ENCODE data around the gene RBMX. TPM values are rescaled to one million over a fixed set of nuclear protein-coding genes. Genes with fewer than 3 reads are reported as not detected.
"Not testable (repeated sequence)": the region's sequence is repeated elsewhere in the genome, so short reads cannot be mapped to it uniquely, and the experiment has no call there.

The RBMX gene
- total RNA-seq, 1 donor from 2014 or later: 133 TPM

GRCh38 chrX:136916827-136917226 is 36.3 kb upstream of the RBMX start:
- Mint-ChIP-seq H3K27me3 (ENCODE audit: low read depth, unreplicated experiment) (no peaks in the 10 kb centered on the region), H3K36me3 (ENCODE audit: low read depth, unreplicated experiment) (no peaks in the 10 kb centered on the region), H3K9me3 (ENCODE audit: unreplicated experiment) (no peaks in the 10 kb centered on the region), H3K27ac (ENCODE audit: unreplicated experiment) (no peak overlapping the region), H3K4me1 (ENCODE audit: low read depth, unreplicated experiment) (no peaks in the 10 kb centered on the region), H3K4me3 (ENCODE audit: unreplicated experiment) (no peak overlapping the region)
- H3K9me3 ChIP-seq (ENCODE audit: insufficient read depth, low read depth, low read length): no peaks in the 10 kb centered on the region
- H3K4me3 ChIP-seq (ENCODE audit: insufficient read depth, low read depth, low read length): no peak overlapping the region
- no peak overlapping the region for H2AFZ ChIP-seq (ENCODE audit: low read depth, low read length)
- H3K27me3 ChIP-seq (ENCODE audit: insufficient read depth, low read length): no peaks in the 10 kb centered on the region
- DNase-seq (ENCODE audit: low read depth) (no peak), FAIRE-seq (peak; percentile 50)
- H3K4me1 ChIP-seq (ENCODE audit: insufficient read depth, low read length): no peaks in the 10 kb centered on the region
- no peak overlapping the region for H3K27ac ChIP-seq (ENCODE audit: low read depth, low read length)
- H3K79me2 ChIP-seq (ENCODE audit: insufficient read depth, low read length): no peaks in the 10 kb centered on the region
- no peaks in the 10 kb centered on the region for H3K36me3 ChIP-seq (ENCODE audit: insufficient read depth, low read length)
- TF ChIP-seq, protein P1, sequence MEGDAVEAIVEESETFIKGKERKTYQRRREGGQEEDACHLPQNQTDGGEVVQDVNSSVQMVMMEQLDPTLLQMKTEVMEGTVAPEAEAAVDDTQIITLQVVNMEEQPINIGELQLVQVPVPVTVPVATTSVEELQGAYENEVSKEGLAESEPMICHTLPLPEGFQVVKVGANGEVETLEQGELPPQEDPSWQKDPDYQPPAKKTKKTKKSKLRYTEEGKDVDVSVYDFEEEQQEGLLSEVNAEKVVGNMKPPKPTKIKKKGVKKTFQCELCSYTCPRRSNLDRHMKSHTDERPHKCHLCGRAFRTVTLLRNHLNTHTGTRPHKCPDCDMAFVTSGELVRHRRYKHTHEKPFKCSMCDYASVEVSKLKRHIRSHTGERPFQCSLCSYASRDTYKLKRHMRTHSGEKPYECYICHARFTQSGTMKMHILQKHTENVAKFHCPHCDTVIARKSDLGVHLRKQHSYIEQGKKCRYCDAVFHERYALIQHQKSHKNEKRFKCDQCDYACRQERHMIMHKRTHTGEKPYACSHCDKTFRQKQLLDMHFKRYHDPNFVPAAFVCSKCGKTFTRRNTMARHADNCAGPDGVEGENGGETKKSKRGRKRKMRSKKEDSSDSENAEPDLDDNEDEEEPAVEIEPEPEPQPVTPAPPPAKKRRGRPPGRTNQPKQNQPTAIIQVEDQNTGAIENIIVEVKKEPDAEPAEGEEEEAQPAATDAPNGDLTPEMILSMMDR (IDR thresholded peaks at IDR 0.05; ENCODE audit: insufficient read depth, low read depth, low read length): no peak
- no peak for TF ChIP-seq EZH2 (IDR thresholded peaks at IDR 0.05; ENCODE audit: insufficient read depth, low read length)
- no peak overlapping the region for H3K9ac ChIP-seq (ENCODE audit: low read length)
- no peaks in the 10 kb centered on the region for H4K20me1 ChIP-seq (ENCODE audit: insufficient read depth, low read length)
- no peak overlapping the region for H3K4me2 ChIP-seq (ENCODE audit: low read length)

- not testable (repeated sequence) for H3K9me3 Mint-ChIP-seq (ENCODE audit: unreplicated experiment); H3K27ac Mint-ChIP-seq (ENCODE audit: unreplicated experiment); FAIRE-seq; H3K4me1 Mint-ChIP-seq (ENCODE audit: low read depth, unreplicated experiment); H3K79me2 ChIP-seq (ENCODE audit: insufficient read depth, low read length); H3K27me3 ChIP-seq (ENCODE audit: insufficient read depth, low read length); H3K4me3 ChIP-seq (ENCODE audit: insufficient read depth, low read depth, low read length); H2AFZ ChIP-seq (ENCODE audit: low read depth, low read length); H3K27ac ChIP-seq (ENCODE audit: low read depth, low read length); H3K36me3 Mint-ChIP-seq (ENCODE audit: low read depth, unreplicated experiment); H3K9ac ChIP-seq (ENCODE audit: low read length); DNase-seq (ENCODE audit: low read depth); H3K36me3 ChIP-seq (ENCODE audit: insufficient read depth, low read length); H3K9me3 ChIP-seq (ENCODE audit: insufficient read depth, low read depth, low read length); H3K27me3 Mint-ChIP-seq (ENCODE audit: low read depth, unreplicated experiment); H3K4me1 ChIP-seq (ENCODE audit: insufficient read depth, low read length); H4K20me1 ChIP-seq (ENCODE audit: insufficient read depth, low read length); H3K4me3 Mint-ChIP-seq (ENCODE audit: unreplicated experiment); H3K4me2 ChIP-seq (ENCODE audit: low read length)
These were observed 31.1 kb upstream of the RBMX start for GRCh38 chrX:136911661-136912060.

DNA sequence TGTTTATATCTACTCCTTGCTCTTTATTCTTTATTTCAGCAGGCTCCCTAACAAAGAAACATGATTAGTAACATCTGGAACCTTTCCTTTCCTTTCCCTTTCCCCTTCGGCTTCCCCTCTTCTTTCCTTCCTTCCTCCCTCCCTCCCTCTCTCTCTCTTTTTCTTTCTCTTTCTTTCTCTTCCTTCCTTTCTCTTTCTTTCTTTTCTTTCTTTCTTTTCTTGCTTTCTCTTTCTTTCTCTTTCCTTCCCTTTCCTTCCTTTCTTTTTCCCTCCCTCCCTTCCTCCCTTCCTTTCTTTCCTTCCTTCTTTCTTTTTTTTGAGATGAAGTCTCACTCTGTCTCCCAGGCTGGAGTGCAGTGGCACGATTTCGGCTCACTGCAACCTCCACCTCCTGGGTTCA is 30.7 kb upstream of the RBMX start:
- Mint-ChIP-seq H3K4me3 (ENCODE audit: unreplicated experiment) (peak overlapping the region; percentile 45), H3K9me3 (ENCODE audit: unreplicated experiment) (no peaks in the 10 kb centered on the region), H3K4me1 (ENCODE audit: low read depth, unreplicated experiment) (peaks cover 4% of the 10 kb centered on the region), H3K36me3 (ENCODE audit: low read depth, unreplicated experiment) (no peaks in the 10 kb centered on the region), H3K27me3 (ENCODE audit: low read depth, unreplicated experiment) (no peaks in the 10 kb centered on the region), H3K27ac (ENCODE audit: unreplicated experiment) (no peak overlapping the region)
- Histone ChIP-seq H3K27me3 (ENCODE audit: insufficient read depth, low read length) (no peaks in the 10 kb centered on the region), H3K79me2 (ENCODE audit: insufficient read depth, low read length) (no peaks in the 10 kb centered on the region), H4K20me1 (ENCODE audit: insufficient read depth, low read length) (no peaks in the 10 kb centered on the region), H2AFZ (ENCODE audit: low read depth, low read length) (no peak overlapping the region), H3K27ac (ENCODE audit: low read depth, low read length) (no peak overlapping the region), H3K4me1 (ENCODE audit: insufficient read depth, low read length) (no peaks in the 10 kb centered on the region), H3K4me3 (ENCODE audit: insufficient read depth, low read depth, low read length) (no peak overlapping the region), H3K4me2 (ENCODE audit: low read length) (peak overlapping the region; percentile 98), H3K9me3 (ENCODE audit: insufficient read depth, low read depth, low read length) (no peaks in the 10 kb centered on the region), H3K36me3 (ENCODE audit: insufficient read depth, low read length) (no peaks in the 10 kb centered on the region), H3K9ac (ENCODE audit: low read length) (no peak overlapping the region)
- TF ChIP-seq, protein P1 (IDR thresholded peaks at IDR 0.05; ENCODE audit: insufficient read depth, low read depth, low read length): no peak
- no peak for TF ChIP-seq EZH2 (IDR thresholded peaks at IDR 0.05; ENCODE audit: insufficient read depth, low read length)
- no peak for FAIRE-seq
- DNase-seq (ENCODE audit: low read depth): no peak

Data from astrocyte (in vitro differentiated cells and primary cell).